Endodermal cell (in vitro differentiated cells): ENCODE data around the gene TOM1L1. TPM values are rescaled to one million over a fixed set of nuclear protein-coding genes. Genes with fewer than 3 reads are reported as not detected.

ENCODE experiments used
- DNase-seq: peaks from one replicate; pipeline ENCODE4 v3.0.0-alpha.2; 2017
- H3K27ac ChIP-seq: 2 replicates; pipeline ENCODE4 v1.5.1; 2013; ENCODE audit warnings: mild to moderate bottlenecking, low read depth, low read length, moderate library complexity
- H3K27me3 ChIP-seq: 2 replicates; pipeline ENCODE4 v1.6.1; 2013; ENCODE audit warnings: mild to moderate bottlenecking, low read length, moderate library complexity; ENCODE audit not compliant: insufficient read depth, control insufficient read depth, poor library complexity, severe bottlenecking
- H3K36me3 ChIP-seq: 2 replicates; pipeline ENCODE4 v1.7.0; 2013; ENCODE audit warnings: mild to moderate bottlenecking, low read length, moderate library complexity; ENCODE audit not compliant: control insufficient read depth, insufficient read depth
- H3K4me1 ChIP-seq: one replicate; pipeline ENCODE4 v1.7.0; 2013; ENCODE audit warnings: low read length; ENCODE audit not compliant: control insufficient read depth, insufficient read depth
- H3K4me3 ChIP-seq: 2 replicates; pipeline ENCODE4 v1.5.1; 2013; ENCODE audit warnings: mild to moderate bottlenecking, low read length, moderate library complexity
- H3K9ac ChIP-seq: 2 replicates; pipeline ENCODE4 v1.6.1; 2013; ENCODE audit warnings: mild to moderate bottlenecking, low read length, moderate library complexity; ENCODE audit not compliant: poor library complexity, severe bottlenecking; ENCODE audit errors: extremely low read depth
- H3K9me3 ChIP-seq: 2 replicates; pipeline ENCODE4 v1.6.1; 2013; ENCODE audit warnings: mild to moderate bottlenecking, low read length, moderate library complexity; ENCODE audit not compliant: control insufficient read depth
- H3K27ac Mint-ChIP-seq: 2 replicates; pipeline ENCODE4 v1.8.0; 2020; ENCODE audit warnings: mixed read lengths
- H3K27me3 Mint-ChIP-seq: 2 replicates; pipeline ENCODE4 v1.8.0; 2021; ENCODE audit warnings: mild to moderate bottlenecking, mixed read lengths; ENCODE audit not compliant: insufficient read depth
- H3K36me3 Mint-ChIP-seq: 2 replicates; pipeline ENCODE4 v1.8.0; 2020; ENCODE audit warnings: low read depth, mixed read lengths
- H3K4me1 Mint-ChIP-seq: 2 replicates; pipeline ENCODE4 v1.8.0; 2020; ENCODE audit warnings: mixed read lengths
- H3K4me3 Mint-ChIP-seq: 2 replicates; pipeline ENCODE4 v1.8.0; 2020; ENCODE audit warnings: mild to moderate bottlenecking, moderate library complexity, mixed read lengths
- H3K9me3 Mint-ChIP-seq: 2 replicates; pipeline ENCODE4 v1.8.0; 2020; ENCODE audit warnings: mild to moderate bottlenecking, mixed read lengths
- CTCF ChIP-seq: fragments of 200-600 bp; sonication (generic); conservative IDR thresholded peaks from 2 replicates; pipeline ENCODE4 v1.5.0; 2021; ENCODE audit warnings: antibody characterized with exemption, mild to moderate bottlenecking
- WGBS, 2 experiments: methylation state at CpG; one replicate each; pipeline versions ENCODE4 v1.1.5 to v1.1.7; 2013; ENCODE audit warnings: missing lambda C conversion rate in 2 of 2, mixed read lengths in 1 of 2; ENCODE audit not compliant: insufficient coverage in 1 of 2, insufficient read length in 1 of 2; 5-methylcytosine and 5-hydroxymethylcytosine counted together
- long read RNA-seq, 4 experiments: library from polyadenylated mRNA in 2 of 4; library from RNA in 1 of 4; library from capped mRNA in 1 of 4; stranded (forward) in 3 of 4; unstranded in 1 of 4; transcript quantifications; one replicate each; pipeline ENCODE4 v2.0.0, GENCODE V29; 2020 to 2021; ENCODE audit warnings: inconsistent platforms in 1 of 4
- polyA plus RNA-seq, 2 experiments: library from polyadenylated mRNA; stranded (reverse); fragments of 50-300 nt; gene quantifications; one replicate each; pipeline ENCODE4 v1.2.3, GENCODE V29; 2013
- total RNA-seq, 2 donors: library from RNA; stranded (reverse); fragmentation: NEBNext Ultra II Directional in 1 of 2; extraction: Animal tissue kit (Norgen Biotek cat#: 25700) in 1 of 2; gene quantifications; 2 replicates in 1 of 2; 3 replicates in 1 of 2; pipeline ENCODE4 v1.2.1, GENCODE V29; 2021

Gene TOM1L1
- total RNA-seq: 10 to 100 TPM; 54.9 to 55.6 TPM
- polyA plus RNA-seq (2013, experiment 1 of 2): 30.7 TPM
- polyA plus RNA-seq (2013, experiment 2 of 2): 31.3 TPM
- long read RNA-seq, experiment 1, transcript TOM1L1-221 (16 exons, 2,507 nt): major isoform, 5 of 22 reads
- long read RNA-seq, experiment 1, partial matches to known transcripts: 6 of 22 reads
- long read RNA-seq, experiment 1, other reads (novel, unspliced or antisense): 5 of 22 reads
- long read RNA-seq, experiment 2, transcript TOM1L1-220 (10 exons, 1,849 nt): minor isoform, 15 of 94 reads
- long read RNA-seq, experiment 2, transcript TOM1L1-203 (14 exons, 1,522 nt): minor isoform, 6 of 94 reads
- long read RNA-seq, experiment 2, transcript TOM1L1-221 (16 exons, 2,507 nt): major isoform, 36 of 94 reads
- long read RNA-seq, experiment 2, partial matches to known transcripts: 7 of 94 reads
- long read RNA-seq, experiment 2, other reads (novel, unspliced or antisense): 28 of 94 reads
- long read RNA-seq, experiment 3, transcript TOM1L1-221 (16 exons, 2,507 nt): major isoform, 100 of 202 reads
- long read RNA-seq, experiment 3, transcript TOM1L1-220 (10 exons, 1,849 nt): minor isoform, 21 of 202 reads
- long read RNA-seq, experiment 3, partial matches to known transcripts: 21 of 202 reads
- long read RNA-seq, experiment 3, other reads (novel, unspliced or antisense): 50 of 202 reads
- long read RNA-seq, experiment 4, transcript TOM1L1-221 (16 exons, 2,507 nt): minor isoform, 10 of 57 reads
- long read RNA-seq, experiment 4, transcript TOM1L1-220 (10 exons, 1,849 nt): major isoform, 21 of 57 reads
- long read RNA-seq, experiment 4, partial matches to known transcripts: 10 of 57 reads
- long read RNA-seq, experiment 4, other reads (novel, unspliced or antisense): 13 of 57 reads

- H3K27ac ChIP-seq: peak within 1 kb of the TSS; percentile 11
- peak; percentile 41 for TF ChIP-seq CTCF
- no peaks in the 10 kb centered on the region for H3K9me3 ChIP-seq
- Mint-ChIP-seq H3K36me3 (peaks cover 19% of the 10 kb centered on the region), H3K4me3 (no peak within 1 kb of the TSS), H3K4me1 (peaks cover 23% of the 10 kb centered on the region), H3K27me3 (no peaks in the 10 kb centered on the region), H3K27ac (peak within 1 kb of the TSS; percentile 97), H3K9me3 (no peaks in the 10 kb centered on the region)
- peak; percentile 97 for DNase-seq
- peak within 1 kb of the TSS; percentile 93 for H3K4me3 ChIP-seq
- H3K27me3 ChIP-seq: no peaks in the 10 kb centered on the region
- peaks cover 17% of the 10 kb centered on the region for H3K36me3 ChIP-seq
- 1 to 2% methylated on average over 21 to 67 of the region's 67 CpGs for WGBS, 2 experiments
- H3K9ac ChIP-seq: peak within 1 kb of the TSS; percentile 70
- H3K4me1 ChIP-seq: peaks cover 4% of the 10 kb centered on the region
Observed at GRCh38 chr17:54900457-54901229, at the start of gene TOM1L1. TSS of gene TOM1L1 (plus strand) at chr17:54900852. CDS start at chr17:54900866, 14 bp downstream.

GRCh38 chr17:54859187-54859586 lies 41.5 kb upstream of the TOM1L1 start:
- no peak for TF ChIP-seq CTCF
- Mint-ChIP-seq H3K9me3 (no peaks in the 10 kb centered on the region), H3K4me3 (no peak overlapping the region), H3K27ac (no peak overlapping the region), H3K36me3 (no peaks in the 10 kb centered on the region), H3K4me1 (peaks cover 34% of the 10 kb centered on the region), H3K27me3 (no peaks in the 10 kb centered on the region)
- WGBS, 2 experiments: 91 to 100% methylated on average over 2 of the region's 2 CpGs
- H3K27ac ChIP-seq: no peak overlapping the region
- no peak overlapping the region for H3K4me3 ChIP-seq
- no peaks in the 10 kb centered on the region for H3K36me3 ChIP-seq
- H3K9ac ChIP-seq: no peak overlapping the region
- no peak for DNase-seq
- no peaks in the 10 kb centered on the region for H3K9me3 ChIP-seq
- no peaks in the 10 kb centered on the region for H3K27me3 ChIP-seq
- H3K4me1 ChIP-seq: peaks cover 7% of the 10 kb centered on the region
